HepG2 (cell line): ENCODE data around the gene KDM3B. TPM values are rescaled to one million over a fixed set of nuclear protein-coding genes. Genes with fewer than 3 reads are reported as not detected.

Experiments used
- ATAC-seq: fragments of 200-7000 bp; cut with Tn5 transposase; 3 replicates; pipeline ENCODE4 v1.9.1; 2020; ENCODE audit warnings: mild to moderate bottlenecking, moderate library complexity
- BruUV-seq: library from RNA; stranded (reverse); fragments of 400-500 nt; replicated peaks from 2 replicates; lab custom pipeline; 2021; lab: Mats Ljungman, UMichigan
- CTCF ChIA-PET: fragments of 300-600 bp; formaldehyde crosslinking; extraction: SDS; loops from one replicate; lab custom pipeline; 2021; ENCODE audit warnings: low total read pairs, inconsistent platforms, low intra/inter-chr PET ratio; lab: Yijun Ruan, JAX
- POLR2A ChIA-PET: fragments of 350-600 bp; sonication (Branson Sonifier 250); formaldehyde crosslinking; loops from one replicate; lab custom pipeline; 2020; ENCODE audit warnings: antibody characterized with exemption, inconsistent platforms; lab: Yijun Ruan, JAX
- DNase-seq: peaks from one replicate; pipeline ENCODE4 v3.0.0-alpha.2; 2015; ENCODE audit warnings: low spot score
- FAIRE-seq: peaks from 3 replicates; lab custom pipeline; 2011; peaks lifted over from hg19 to GRCh38; lab: Jason Lieb, UNC
- H2AFZ ChIP-seq: one replicate; pipeline ENCODE4 v1.6.1; 2011; ENCODE audit warnings: low read length, inconsistent platforms
- H3K27ac ChIP-seq: fragments of 300-600 bp; 3 replicates; pipeline ENCODE4 v1.8.0; 2011; ENCODE audit warnings: mixed run types, mild to moderate bottlenecking, mixed read lengths, low read length, inconsistent platforms; ENCODE audit not compliant: insufficient read depth; ENCODE audit errors: extremely low read length
- H3K27me3 ChIP-seq, 2 experiments: fragments of 200-600 bp in 1 of 2; 2 replicates in 1 of 2; 3 replicates in 1 of 2; pipeline versions ENCODE4 v1.6.0 to v1.8.0; 2011; ENCODE audit warnings: low read length in 2 of 2, mild to moderate bottlenecking in 2 of 2, moderate library complexity in 2 of 2, inconsistent platforms in 1 of 2; ENCODE audit not compliant: insufficient read depth in 2 of 2, control insufficient read depth in 1 of 2
- H3K36me3 ChIP-seq, 2 experiments: fragments of 200-600 bp in 1 of 2; replicated peaks in 1 of 2; 2 replicates in 1 of 2; 3 replicates in 1 of 2; pipeline versions ENCODE4 v1.5.1 to v1.8.0; 2011; ENCODE audit warnings: low read length in 2 of 2, inconsistent platforms in 1 of 2; ENCODE audit not compliant: insufficient read depth in 2 of 2, control insufficient read depth in 1 of 2
- H3K4me1 ChIP-seq: 2 replicates; pipeline ENCODE4 v1.5.1; 2012; ENCODE audit warnings: low read length, inconsistent platforms; ENCODE audit not compliant: insufficient read depth
- H3K4me2 ChIP-seq: 2 replicates; pipeline ENCODE4 v1.6.0; 2011; ENCODE audit warnings: low read depth, low read length, inconsistent platforms
- H3K4me3 ChIP-seq, 3 experiments: fragments of 200-600 bp in 1 of 3; sonication (generic), shearing (Covaris generic) in 1 of 3; replicated peaks in 1 of 3; 2 replicates each; pipeline ENCODE4 v1.5.1; 2011 to 2016; ENCODE audit warnings: low read length in 3 of 3, inconsistent platforms in 2 of 3, low read depth in 2 of 3, mild to moderate bottlenecking in 2 of 3, control low read depth in 1 of 3, mixed read lengths in 1 of 3; ENCODE audit not compliant: insufficient read depth in 1 of 3
- H3K79me2 ChIP-seq: one replicate; pipeline ENCODE4 v1.6.1; 2011; ENCODE audit warnings: low read length, inconsistent platforms; ENCODE audit not compliant: insufficient read depth
- H3K9ac ChIP-seq: 2 replicates; pipeline ENCODE4 v1.6.0; 2011; ENCODE audit warnings: mild to moderate bottlenecking, low read depth, low read length, inconsistent platforms; ENCODE audit not compliant: insufficient read depth
- H3K9me3 ChIP-seq: 2 replicates; pipeline ENCODE4 v1.5.1; 2012; ENCODE audit warnings: mild to moderate bottlenecking, low read length
- H4K20me1 ChIP-seq: 2 replicates; pipeline ENCODE4 v1.6.0; 2011; ENCODE audit warnings: inconsistent platforms, mild to moderate bottlenecking, low read length, moderate library complexity; ENCODE audit not compliant: insufficient read depth
- ATRX ChIP-seq: sonication (generic); formaldehyde crosslinking; IDR thresholded peaks from 2 replicates; pipeline ENCODE4 v1.4.0; 2020; ENCODE audit warnings: missing genetic modification reagents, borderline replicate concordance
- DNMT1 ChIP-seq: sonication (generic); formaldehyde crosslinking; IDR thresholded peaks from 2 replicates; pipeline ENCODE4 v1.5.1; 2020; ENCODE audit warnings: mild to moderate bottlenecking, missing genetic modification reagents
- FOXP1 ChIP-seq, 2 experiments: fragments of 450-650 bp in 1 of 2; IDR thresholded peaks; 2 replicates each; pipeline ENCODE4 v1.6.1; 2017 to 2018; ENCODE audit warnings: antibody characterized with exemption in 1 of 2
- GPN1 ChIP-seq: sonication (generic); formaldehyde crosslinking; IDR thresholded peaks from 2 replicates; pipeline ENCODE4 v1.5.1; 2020; ENCODE audit warnings: missing genetic modification reagents, borderline replicate concordance
- HOXA5 ChIP-seq: sonication (generic); formaldehyde crosslinking; IDR thresholded peaks from 2 replicates; pipeline ENCODE4 v1.4.0; 2020; ENCODE audit warnings: missing genetic modification reagents
- MTA3 ChIP-seq: sonication (generic); formaldehyde crosslinking; IDR thresholded peaks from 2 replicates; pipeline ENCODE4 v1.4.0; 2020; ENCODE audit warnings: missing genetic modification reagents
- NR2C2 ChIP-seq: sonication (generic); formaldehyde crosslinking; IDR thresholded peaks from 2 replicates; pipeline ENCODE4 v1.4.0; 2020; ENCODE audit warnings: missing genetic modification reagents, mild to moderate bottlenecking, moderate library complexity, borderline replicate concordance
- RBM39 ChIP-seq: fragments of 200-400 bp; formaldehyde crosslinking; IDR thresholded peaks from one replicate; pipeline ENCODE4 v1.6.1; 2018; ENCODE audit warnings: antibody characterized with exemption, mild to moderate bottlenecking, low read depth, low read length; ENCODE audit not compliant: poor library complexity, severe bottlenecking
- SETDB1 ChIP-seq: sonication (generic); formaldehyde crosslinking; IDR thresholded peaks from 2 replicates; pipeline ENCODE4 v1.5.1; 2020; ENCODE audit warnings: missing genetic modification reagents, mild to moderate bottlenecking, borderline replicate concordance
- SP4 ChIP-seq: sonication (generic); formaldehyde crosslinking; IDR thresholded peaks from 2 replicates; pipeline ENCODE4 v1.8.1; 2023; ENCODE audit warnings: mild to moderate bottlenecking, missing genetic modification reagents
- TCF7 ChIP-seq: sonication (generic); IDR thresholded peaks from 2 replicates; pipeline ENCODE4 v1.6.1; 2016; ENCODE audit warnings: antibody characterized with exemption, low read depth
- ZNF331 ChIP-seq: sonication (generic); formaldehyde crosslinking; IDR thresholded peaks from 2 replicates; pipeline ENCODE4 v1.4.0; 2020; ENCODE audit warnings: missing genetic modification reagents
- ZNF615 ChIP-seq: sonication (generic); formaldehyde crosslinking; IDR thresholded peaks from 2 replicates; pipeline ENCODE4 v1.5.0; 2020; ENCODE audit warnings: mild to moderate bottlenecking, missing genetic modification reagents, borderline replicate concordance
- WGBS: methylation state at CpG from one replicate; pipeline ENCODE4 v1.1.6; 2017; ENCODE audit warnings: low lambda C conversion rate; 5-methylcytosine and 5-hydroxymethylcytosine counted together
- in situ Hi-C: cut with HindIII; loops from 2 replicates; pipeline ENCODE4 v1.10.0; 2017; ENCODE audit warnings: low pct_unique_long_range_greater_than_20kb; ENCODE audit not compliant: extremely low pct_ligation_motif_present
- intact Hi-C: fragments of 100-400 bp; cut with micrococcal nuclease; formaldehyde crosslinking; loops from one replicate; pipeline ENCODE4 v1.10.0; 2022; ENCODE audit not compliant: unreplicated experiment
- polyA plus RNA-seq, 8 experiments: library from polyadenylated mRNA; depleted of rRNA in 3 of 8; stranded (reverse) in 7 of 8; unstranded in 1 of 8; fragments of >200 nt; fragmentation: Illumina TruSeq in 4 of 8; extraction: Trizol in 4 of 8; gene quantifications; 2 replicates each; pipeline versions ENCODE4 v1.2.1 to v1.2.3, GENCODE V29; 2011 to 2016; ENCODE audit warnings: low read depth in 4 of 8, missing spikeins in 1 of 8, mixed read lengths in 1 of 8; ENCODE audit not compliant: insufficient read depth in 1 of 8
- total RNA-seq, 5 experiments: library from RNA; depleted of rRNA; stranded (reverse); fragments of >200 nt; fragmentation: Illumina TruSeq; extraction: Trizol; gene quantifications; 2 replicates each; pipeline ENCODE4 v1.2.3, GENCODE V29; 2016; ENCODE audit warnings: low read depth in 1 of 5
- TF ChIP-seq, protein P1 (sequence below), 2 experiments: fragments of 450-650 bp in 1 of 2; sonication (generic) in 1 of 2; formaldehyde crosslinking; IDR thresholded peaks; 2 replicates each; pipeline versions ENCODE4 v1.5.0 to v1.8.0; 2020 to 2022; ENCODE audit warnings: mild to moderate bottlenecking in 1 of 2, missing genetic modification reagents in 1 of 2
- TF ChIP-seq, protein P2 (sequence below): sonication (generic); formaldehyde crosslinking; conservative IDR thresholded peaks from 2 replicates; pipeline ENCODE4 v1.8.0; 2022; ENCODE audit warnings: mild to moderate bottlenecking, moderate library complexity, missing genetic modification reagents
- TF ChIP-seq, protein P3 (sequence below): IDR thresholded peaks from 2 replicates; pipeline ENCODE4 v1.6.1; 2012; ENCODE audit warnings: low read depth, low read length, improper control_type of control experiment
- TF ChIP-seq, protein P4 (sequence below): sonication (generic); formaldehyde crosslinking; IDR thresholded peaks from 2 replicates; pipeline ENCODE4 v1.8.0; 2022; ENCODE audit warnings: mild to moderate bottlenecking, missing genetic modification reagents, moderate library complexity

KDM3B gene
- total and polyA plus RNA-seq, 2 of the 13 experiments (the other 11 are each of a cell fraction or from before 2014, with no cell fraction given): 19.7 to 34.3 TPM

DNA sequence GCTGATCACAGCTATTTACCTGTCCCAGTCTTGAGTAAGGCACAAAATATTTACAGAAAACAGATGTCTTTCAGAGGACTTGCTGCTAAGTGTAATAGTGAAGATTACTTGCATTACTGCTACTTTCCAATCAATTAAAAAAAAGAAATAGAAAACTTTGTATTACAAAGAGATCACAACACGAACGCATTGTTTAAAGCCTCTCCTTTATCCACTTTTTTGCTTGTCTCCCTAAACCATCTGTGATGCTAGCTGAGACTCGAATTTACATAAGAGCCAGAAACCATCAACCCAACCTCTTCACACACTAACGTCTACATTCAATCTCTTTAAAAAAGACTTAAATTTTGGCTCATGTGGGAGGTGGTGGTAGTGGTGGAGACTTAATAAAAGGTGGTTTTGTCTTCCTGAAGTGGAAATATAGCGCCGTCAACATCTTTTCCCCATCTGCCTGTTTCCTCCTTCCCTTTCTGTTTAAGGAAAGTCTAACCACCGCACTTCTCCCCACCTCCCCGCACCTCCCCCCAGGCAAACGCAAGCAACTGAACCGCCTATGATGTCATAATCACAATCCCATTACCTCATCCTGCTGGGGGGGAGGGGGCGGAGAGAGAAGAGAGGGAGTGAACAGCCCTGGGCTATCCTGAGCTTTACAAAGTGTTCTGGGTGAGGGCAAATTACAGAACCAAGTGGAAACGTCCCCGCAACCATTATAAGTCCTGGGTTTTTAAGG is 15.4 kb upstream of the KDM3B start:
- Histone ChIP-seq H4K20me1 (peaks cover 4% of the 10 kb centered on the region; the same call in 1 of the 2 replicates), H3K9me3 (no peaks in the 10 kb centered on the region), H3K79me2 (peaks cover 34% of the 10 kb centered on the region), H2AFZ (peak overlapping the region; percentile 85), H3K4me1 (peaks cover 58% of the 10 kb centered on the region), H3K4me3 (peak overlapping the region; percentile 73 to 80 (median 78)), H3K36me3 (peaks cover 0 to 7% of the 10 kb centered on the region in 2 experiments; a peak in 2 of 5 replicates), H3K27me3 (no peaks in the 10 kb centered on the region; a peak in 1 of 5 replicates), H3K27ac (peak overlapping the region; percentile 99), H3K4me2 (peak overlapping the region; percentile 97), H3K9ac (peak overlapping the region; percentile 99)
- ATAC-seq (peak; percentile 13), FAIRE-seq (no peak), DNase-seq (no peak)
- CTCF ChIA-PET: interaction anchor here (2.6 kb wide), 1 partner anchor 16 kb away, joined by 14 read pairs; the partner anchor contains the start of gene KDM3B
- intact Hi-C loops: loop anchor here (10.0 kb wide), 1 partner anchor 208 kb away; the partner anchor contains the start of gene ETF1
- 13% methylated on average over 13 of the region's 13 CpGs for WGBS
- in situ Hi-C loops: no loop called here
- BruUV-seq: TSS peak; percentile 100
- POLR2A ChIA-PET: interaction anchor here (0.9 to 6.4 kb wide), 7 partner anchors 9 to 159 kb away, joined by 3 to 111 read pairs (median 5); partner anchors contain the start of genes BRD8 and KDM3B
- no peak for TF ChIP-seq RBM39
- TF ChIP-seq ZNF615 (CRISPR knock-in tag): 0 out of 2 replicates have a peak, but pooled peaks have one; percentile 17
- no peak; the same call in 1 of the 2 replicates for TF ChIP-seq DNMT1 (CRISPR knock-in tag)
- no peak for TF ChIP-seq NR2C2 (CRISPR knock-in tag)
- no peak for TF ChIP-seq FOXP1 (IDR thresholded peaks at IDR 0.05)
- no peak for TF ChIP-seq FOXP1 (CRISPR knock-in tag; IDR thresholded peaks at IDR 0.05)
- TF ChIP-seq, protein P1, sequence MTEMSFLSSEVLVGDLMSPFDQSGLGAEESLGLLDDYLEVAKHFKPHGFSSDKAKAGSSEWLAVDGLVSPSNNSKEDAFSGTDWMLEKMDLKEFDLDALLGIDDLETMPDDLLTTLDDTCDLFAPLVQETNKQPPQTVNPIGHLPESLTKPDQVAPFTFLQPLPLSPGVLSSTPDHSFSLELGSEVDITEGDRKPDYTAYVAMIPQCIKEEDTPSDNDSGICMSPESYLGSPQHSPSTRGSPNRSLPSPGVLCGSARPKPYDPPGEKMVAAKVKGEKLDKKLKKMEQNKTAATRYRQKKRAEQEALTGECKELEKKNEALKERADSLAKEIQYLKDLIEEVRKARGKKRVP (CRISPR knock-in tag; IDR thresholded peaks at IDR 0.05): peak in 1 of 2 experiments; percentile 73; a peak in 2 of 4 replicates
- TF ChIP-seq, protein P2, sequence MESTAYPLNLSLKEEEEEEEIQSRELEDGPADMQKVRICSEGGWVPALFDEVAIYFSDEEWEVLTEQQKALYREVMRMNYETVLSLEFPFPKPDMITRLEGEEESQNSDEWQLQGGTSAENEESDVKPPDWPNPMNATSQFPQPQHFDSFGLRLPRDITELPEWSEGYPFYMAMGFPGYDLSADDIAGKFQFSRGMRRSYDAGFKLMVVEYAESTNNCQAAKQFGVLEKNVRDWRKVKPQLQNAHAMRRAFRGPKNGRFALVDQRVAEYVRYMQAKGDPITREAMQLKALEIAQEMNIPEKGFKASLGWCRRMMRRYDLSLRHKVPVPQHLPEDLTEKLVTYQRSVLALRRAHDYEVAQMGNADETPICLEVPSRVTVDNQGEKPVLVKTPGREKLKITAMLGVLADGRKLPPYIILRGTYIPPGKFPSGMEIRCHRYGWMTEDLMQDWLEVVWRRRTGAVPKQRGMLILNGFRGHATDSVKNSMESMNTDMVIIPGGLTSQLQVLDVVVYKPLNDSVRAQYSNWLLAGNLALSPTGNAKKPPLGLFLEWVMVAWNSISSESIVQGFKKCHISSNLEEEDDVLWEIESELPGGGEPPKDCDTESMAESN (CRISPR knock-in tag): no peak
- TF ChIP-seq HOXA5: no peak
- no peak for TF ChIP-seq ZNF331 (CRISPR knock-in tag)
- no peak for TF ChIP-seq TCF7
- TF ChIP-seq GPN1 (CRISPR knock-in tag): no peak
- no peak for TF ChIP-seq SETDB1 (CRISPR knock-in tag)
- no peak for TF ChIP-seq ATRX (CRISPR knock-in tag)
- no peak for TF ChIP-seq MTA3 (CRISPR knock-in tag)
- TF ChIP-seq SP4 (CRISPR knock-in tag): peak; percentile 3; the same call in 1 of the 2 replicates
- TF ChIP-seq, protein P3, sequence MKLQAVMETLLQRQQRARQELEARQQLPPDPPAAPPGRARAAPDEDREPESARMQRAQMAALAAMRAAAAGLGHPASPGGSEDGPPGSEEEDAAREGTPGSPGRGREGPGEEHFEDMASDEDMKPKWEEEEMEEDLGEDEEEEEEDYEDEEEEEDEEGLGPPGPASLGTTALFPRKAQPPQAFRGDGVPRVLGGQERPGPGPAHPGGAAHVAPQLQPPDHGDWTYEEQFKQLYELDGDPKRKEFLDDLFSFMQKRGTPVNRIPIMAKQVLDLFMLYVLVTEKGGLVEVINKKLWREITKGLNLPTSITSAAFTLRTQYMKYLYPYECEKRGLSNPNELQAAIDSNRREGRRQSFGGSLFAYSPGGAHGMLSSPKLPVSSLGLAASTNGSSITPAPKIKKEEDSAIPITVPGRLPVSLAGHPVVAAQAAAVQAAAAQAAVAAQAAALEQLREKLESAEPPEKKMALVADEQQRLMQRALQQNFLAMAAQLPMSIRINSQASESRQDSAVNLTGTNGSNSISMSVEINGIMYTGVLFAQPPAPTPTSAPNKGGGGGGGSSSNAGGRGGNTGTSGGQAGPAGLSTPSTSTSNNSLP: no peak; the same call in 1 of the 2 replicates
- TF ChIP-seq, protein P4, sequence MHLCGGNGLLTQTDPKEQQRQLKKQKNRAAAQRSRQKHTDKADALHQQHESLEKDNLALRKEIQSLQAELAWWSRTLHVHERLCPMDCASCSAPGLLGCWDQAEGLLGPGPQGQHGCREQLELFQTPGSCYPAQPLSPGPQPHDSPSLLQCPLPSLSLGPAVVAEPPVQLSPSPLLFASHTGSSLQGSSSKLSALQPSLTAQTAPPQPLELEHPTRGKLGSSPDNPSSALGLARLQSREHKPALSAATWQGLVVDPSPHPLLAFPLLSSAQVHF (CRISPR knock-in tag): no peak
